Mammary epithelial cell (primary cell): ENCODE data around the gene PRR20B.

Source experiments
- EZH2 ChIP-seq: IDR thresholded peaks from 2 replicates; pipeline ENCODE4 v1.6.1; 2012; ENCODE audit warnings: low read length, inconsistent platforms, borderline replicate concordance
- TF ChIP-seq, protein P1 (sequence below), 2 donors: IDR thresholded peaks in 1 of 2; conservative IDR thresholded peaks in 1 of 2; 2 replicates each; pipeline ENCODE4 v1.5.1; 2011 to 2012; ENCODE audit warnings: inconsistent platforms in 2 of 2, low read length in 2 of 2, mild to moderate bottlenecking in 2 of 2, control low read depth in 1 of 2, low read depth in 1 of 2; ENCODE audit not compliant: insufficient read depth in 1 of 2; ENCODE audit errors: extremely low read depth in 1 of 2

DNA sequence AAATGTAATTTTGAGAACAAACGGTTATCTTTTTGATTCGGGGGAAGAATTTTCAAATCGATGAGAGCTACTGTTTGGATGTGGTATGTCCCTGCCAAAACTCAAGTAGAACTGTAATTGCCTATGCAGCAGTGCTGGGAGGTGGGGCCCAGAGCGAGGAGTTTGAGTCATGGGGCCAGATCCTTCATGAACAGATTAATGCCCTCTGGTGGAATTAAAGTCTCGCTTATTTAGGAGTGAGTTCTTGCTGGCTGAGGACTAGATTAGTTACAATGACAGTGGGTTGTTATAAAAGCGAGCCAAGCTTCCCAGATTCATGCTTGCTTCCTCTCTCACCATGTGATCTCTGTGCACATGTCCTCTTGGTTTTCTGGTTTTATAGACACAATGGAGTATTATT lies 18.4 kb upstream of the PRR20B start:
- TF ChIP-seq, protein P1, sequence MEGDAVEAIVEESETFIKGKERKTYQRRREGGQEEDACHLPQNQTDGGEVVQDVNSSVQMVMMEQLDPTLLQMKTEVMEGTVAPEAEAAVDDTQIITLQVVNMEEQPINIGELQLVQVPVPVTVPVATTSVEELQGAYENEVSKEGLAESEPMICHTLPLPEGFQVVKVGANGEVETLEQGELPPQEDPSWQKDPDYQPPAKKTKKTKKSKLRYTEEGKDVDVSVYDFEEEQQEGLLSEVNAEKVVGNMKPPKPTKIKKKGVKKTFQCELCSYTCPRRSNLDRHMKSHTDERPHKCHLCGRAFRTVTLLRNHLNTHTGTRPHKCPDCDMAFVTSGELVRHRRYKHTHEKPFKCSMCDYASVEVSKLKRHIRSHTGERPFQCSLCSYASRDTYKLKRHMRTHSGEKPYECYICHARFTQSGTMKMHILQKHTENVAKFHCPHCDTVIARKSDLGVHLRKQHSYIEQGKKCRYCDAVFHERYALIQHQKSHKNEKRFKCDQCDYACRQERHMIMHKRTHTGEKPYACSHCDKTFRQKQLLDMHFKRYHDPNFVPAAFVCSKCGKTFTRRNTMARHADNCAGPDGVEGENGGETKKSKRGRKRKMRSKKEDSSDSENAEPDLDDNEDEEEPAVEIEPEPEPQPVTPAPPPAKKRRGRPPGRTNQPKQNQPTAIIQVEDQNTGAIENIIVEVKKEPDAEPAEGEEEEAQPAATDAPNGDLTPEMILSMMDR (conservative IDR thresholded peaks at IDR 0.05 in 1 of 2, IDR thresholded peaks at IDR 0.05 in 1 of 2; ENCODE audit: extremely low read depth in 1 of 2, insufficient read depth in 1 of 2, low read depth in 1 of 2, low read length in 2 of 2), result no peak
- no peak for TF ChIP-seq EZH2
